SU-DHL-6 (cell line): ENCODE data around the gene GABBR2.

Experiments used
- EZH2phosphoT487 ChIP-seq: fragments of 200-600 bp; sonication (generic), shearing (Covaris generic); conservative IDR thresholded peaks from 2 replicates; pipeline ENCODE4 v1.6.1; 2018; ENCODE audit warnings: mild to moderate bottlenecking, antibody characterized with exemption, low read length, moderate library complexity, mixed read lengths
- TF ChIP-seq, protein P1 (sequence below): fragments of 200-600 bp; sonication (generic); IDR thresholded peaks from one replicate; pipeline ENCODE4 v1.5.1; 2017; ENCODE audit warnings: antibody characterized with exemption, mild to moderate bottlenecking, low read length, moderate library complexity; ENCODE audit not compliant: insufficient read depth, poor library complexity, severe bottlenecking

DNA sequence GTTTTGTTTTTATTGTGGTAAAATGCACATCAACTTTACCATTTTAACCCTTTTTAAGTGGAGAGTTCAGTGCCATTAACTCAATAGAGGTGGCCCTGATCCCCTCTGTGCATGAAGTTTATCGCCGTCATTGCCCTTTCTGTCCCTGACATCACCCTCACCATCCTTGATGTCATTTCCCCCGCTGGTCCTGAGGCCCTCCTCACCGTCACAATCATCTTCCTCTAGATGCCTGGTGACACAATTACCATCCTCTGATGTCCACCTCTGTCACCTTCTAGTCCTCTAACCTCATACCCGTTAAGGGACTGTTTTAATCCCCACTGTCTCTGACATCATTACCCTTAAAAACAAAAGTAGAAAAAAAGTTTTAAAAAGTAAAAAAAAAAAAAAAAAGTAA is 340.8 kb downstream of the GABBR2 start:
- TF ChIP-seq, protein P1, sequence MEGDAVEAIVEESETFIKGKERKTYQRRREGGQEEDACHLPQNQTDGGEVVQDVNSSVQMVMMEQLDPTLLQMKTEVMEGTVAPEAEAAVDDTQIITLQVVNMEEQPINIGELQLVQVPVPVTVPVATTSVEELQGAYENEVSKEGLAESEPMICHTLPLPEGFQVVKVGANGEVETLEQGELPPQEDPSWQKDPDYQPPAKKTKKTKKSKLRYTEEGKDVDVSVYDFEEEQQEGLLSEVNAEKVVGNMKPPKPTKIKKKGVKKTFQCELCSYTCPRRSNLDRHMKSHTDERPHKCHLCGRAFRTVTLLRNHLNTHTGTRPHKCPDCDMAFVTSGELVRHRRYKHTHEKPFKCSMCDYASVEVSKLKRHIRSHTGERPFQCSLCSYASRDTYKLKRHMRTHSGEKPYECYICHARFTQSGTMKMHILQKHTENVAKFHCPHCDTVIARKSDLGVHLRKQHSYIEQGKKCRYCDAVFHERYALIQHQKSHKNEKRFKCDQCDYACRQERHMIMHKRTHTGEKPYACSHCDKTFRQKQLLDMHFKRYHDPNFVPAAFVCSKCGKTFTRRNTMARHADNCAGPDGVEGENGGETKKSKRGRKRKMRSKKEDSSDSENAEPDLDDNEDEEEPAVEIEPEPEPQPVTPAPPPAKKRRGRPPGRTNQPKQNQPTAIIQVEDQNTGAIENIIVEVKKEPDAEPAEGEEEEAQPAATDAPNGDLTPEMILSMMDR: no peak
- no peak for TF ChIP-seq EZH2phosphoT487
